ENCODE results near the gene IRF5. TPM values are rescaled to one million over a fixed set of nuclear protein-coding genes. Genes with fewer than 3 reads are reported as not detected.

IRF5 gene
- total RNA-seq, 1 donor from 2014 or later, result 3.9 TPM

DNA sequence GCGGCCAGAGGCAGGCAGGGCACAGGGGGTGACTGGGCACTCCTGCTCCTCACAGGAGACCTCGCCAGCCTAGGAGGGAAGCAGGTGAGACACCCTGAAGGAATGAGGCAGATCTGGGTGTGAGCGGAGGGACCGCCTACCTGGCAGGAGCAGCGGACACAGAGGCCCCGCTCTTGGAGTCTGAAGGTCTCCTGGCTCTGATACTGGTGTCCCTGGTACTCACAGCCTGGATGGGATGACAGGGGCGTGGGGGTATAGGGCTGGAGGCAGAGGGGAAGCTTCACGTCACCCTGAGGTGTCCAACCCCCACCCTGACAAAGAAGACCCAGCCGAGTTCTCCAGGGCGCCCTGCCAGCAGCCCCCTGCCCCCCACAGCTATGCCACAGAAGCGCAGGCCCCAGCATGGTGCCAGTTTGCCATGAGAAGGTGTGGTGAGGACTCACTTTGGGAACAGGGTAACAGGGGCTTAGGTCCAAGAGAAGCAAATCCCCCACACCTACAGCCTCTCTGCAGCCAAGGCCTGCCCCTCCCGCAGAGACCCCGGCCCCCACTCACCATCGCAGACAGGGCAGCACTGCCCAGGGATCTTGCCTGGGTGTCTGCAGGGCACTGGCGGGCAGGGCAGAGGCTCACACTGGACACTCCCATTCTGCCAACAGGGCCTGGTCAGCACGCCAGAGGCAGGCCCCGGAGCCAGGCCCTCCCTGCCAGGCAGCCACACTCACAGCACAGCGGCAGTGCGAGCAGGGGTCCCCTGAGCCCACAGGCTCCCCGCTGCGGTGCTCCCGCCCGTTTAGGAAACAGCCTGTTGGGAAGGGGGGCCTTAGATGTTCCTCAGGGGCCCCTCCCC, 44.3 kb upstream of the IRF5 start:
- Mint-ChIP-seq H3K36me3 (ENCODE audit: low read depth, unreplicated experiment) (peaks cover 4% of the 10 kb centered on the region), H3K4me1 (ENCODE audit: unreplicated experiment) (no peaks in the 10 kb centered on the region), H3K27ac (ENCODE audit: unreplicated experiment) (no peak overlapping the region), H3K27me3 (ENCODE audit: unreplicated experiment) (peaks cover 1% of the 10 kb centered on the region), H3K9me3 (ENCODE audit: unreplicated experiment) (peaks cover 2% of the 10 kb centered on the region), H3K4me3 (ENCODE audit: unreplicated experiment) (no peak overlapping the region)
- TF ChIP-seq, protein P1, sequence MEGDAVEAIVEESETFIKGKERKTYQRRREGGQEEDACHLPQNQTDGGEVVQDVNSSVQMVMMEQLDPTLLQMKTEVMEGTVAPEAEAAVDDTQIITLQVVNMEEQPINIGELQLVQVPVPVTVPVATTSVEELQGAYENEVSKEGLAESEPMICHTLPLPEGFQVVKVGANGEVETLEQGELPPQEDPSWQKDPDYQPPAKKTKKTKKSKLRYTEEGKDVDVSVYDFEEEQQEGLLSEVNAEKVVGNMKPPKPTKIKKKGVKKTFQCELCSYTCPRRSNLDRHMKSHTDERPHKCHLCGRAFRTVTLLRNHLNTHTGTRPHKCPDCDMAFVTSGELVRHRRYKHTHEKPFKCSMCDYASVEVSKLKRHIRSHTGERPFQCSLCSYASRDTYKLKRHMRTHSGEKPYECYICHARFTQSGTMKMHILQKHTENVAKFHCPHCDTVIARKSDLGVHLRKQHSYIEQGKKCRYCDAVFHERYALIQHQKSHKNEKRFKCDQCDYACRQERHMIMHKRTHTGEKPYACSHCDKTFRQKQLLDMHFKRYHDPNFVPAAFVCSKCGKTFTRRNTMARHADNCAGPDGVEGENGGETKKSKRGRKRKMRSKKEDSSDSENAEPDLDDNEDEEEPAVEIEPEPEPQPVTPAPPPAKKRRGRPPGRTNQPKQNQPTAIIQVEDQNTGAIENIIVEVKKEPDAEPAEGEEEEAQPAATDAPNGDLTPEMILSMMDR (IDR thresholded peaks at IDR 0.05; ENCODE audit: unreplicated experiment), result no peak
- no peak for DNase-seq (ENCODE audit: low spot score)

DNA sequence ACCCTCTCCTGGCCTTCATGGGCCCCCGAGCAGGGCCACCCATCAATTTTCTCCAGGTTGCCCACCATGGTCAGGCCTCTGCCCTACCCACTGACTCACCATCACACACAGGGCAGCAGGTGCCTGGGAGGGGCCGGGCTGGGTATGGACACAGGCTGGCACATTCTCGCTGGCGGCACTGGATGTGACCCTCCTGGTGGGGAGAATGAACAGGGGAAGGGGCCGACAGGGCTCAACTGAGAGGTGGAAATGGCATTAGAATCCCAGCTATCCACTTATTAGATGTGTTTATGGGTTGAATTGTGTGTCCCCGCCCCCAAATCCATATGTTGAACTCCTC, 43.7 kb upstream of the IRF5 start:
- DNase-seq (ENCODE audit: low spot score), result no peak
- Mint-ChIP-seq H3K9me3 (ENCODE audit: unreplicated experiment) (peaks cover 4% of the 10 kb centered on the region), H3K4me1 (ENCODE audit: unreplicated experiment) (no peaks in the 10 kb centered on the region), H3K27ac (ENCODE audit: unreplicated experiment) (no peak overlapping the region), H3K36me3 (ENCODE audit: low read depth, unreplicated experiment) (peaks cover 4% of the 10 kb centered on the region), H3K27me3 (ENCODE audit: unreplicated experiment) (peaks cover 1% of the 10 kb centered on the region), H3K4me3 (ENCODE audit: unreplicated experiment) (no peak overlapping the region)
- TF ChIP-seq, protein P1 (IDR thresholded peaks at IDR 0.05; ENCODE audit: unreplicated experiment), result no peak

DNA sequence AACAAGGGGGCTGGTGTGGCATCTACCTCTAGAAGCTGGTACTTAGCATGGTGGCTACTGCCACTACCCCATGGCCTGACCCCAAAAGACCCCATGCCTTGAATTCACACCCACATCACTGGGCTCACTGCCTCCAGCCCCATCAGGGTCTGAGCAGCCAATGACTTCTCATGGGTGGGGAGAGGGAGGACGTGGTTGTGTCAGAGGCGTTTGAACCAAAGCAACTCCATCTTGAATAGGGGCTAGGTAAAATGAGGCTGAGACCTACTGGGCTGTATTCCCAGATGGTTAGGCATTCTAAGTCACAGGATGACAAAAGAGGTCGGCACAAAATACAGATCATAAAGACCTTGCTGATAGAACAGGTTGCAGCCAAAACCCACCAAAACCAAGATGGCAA, 42.4 kb upstream of the IRF5 start:
- peaks cover 1% of the 10 kb centered on the region for H3K27me3 Mint-ChIP-seq (ENCODE audit: unreplicated experiment)
- DNase-seq (ENCODE audit: low spot score), result no peak
- H3K4me1 Mint-ChIP-seq (ENCODE audit: unreplicated experiment), result no peaks in the 10 kb centered on the region
- no peaks in the 10 kb centered on the region for H3K36me3 Mint-ChIP-seq (ENCODE audit: low read depth, unreplicated experiment)
- H3K4me3 Mint-ChIP-seq (ENCODE audit: unreplicated experiment), result no peak overlapping the region
- peaks cover 4% of the 10 kb centered on the region for H3K9me3 Mint-ChIP-seq (ENCODE audit: unreplicated experiment)
- TF ChIP-seq, protein P1 (IDR thresholded peaks at IDR 0.05; ENCODE audit: unreplicated experiment), result no peak
- no peak overlapping the region for H3K27ac Mint-ChIP-seq (ENCODE audit: unreplicated experiment)

DNA sequence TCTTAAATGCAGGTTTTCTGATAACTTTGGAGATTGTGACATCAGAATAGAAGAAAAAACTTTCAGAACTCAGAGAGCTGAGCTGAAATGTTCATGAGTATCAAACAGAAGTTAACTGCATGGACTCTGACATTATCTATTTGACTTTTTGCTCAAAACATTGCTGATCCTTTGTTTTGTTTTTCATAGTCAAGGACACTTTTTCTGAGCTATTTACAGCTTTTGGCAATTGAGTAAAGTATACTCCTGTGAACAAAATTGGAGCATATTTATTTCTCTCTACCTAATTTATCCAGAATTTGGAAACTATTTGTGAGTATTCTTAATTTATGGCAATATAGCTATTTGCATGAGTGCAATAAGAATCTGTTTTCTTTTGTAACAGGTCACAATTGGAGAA, 38.3 kb upstream of the IRF5 start:
- Mint-ChIP-seq H3K36me3 (ENCODE audit: low read depth, unreplicated experiment) (peaks cover 4% of the 10 kb centered on the region), H3K27me3 (ENCODE audit: unreplicated experiment) (peaks cover 1% of the 10 kb centered on the region), H3K9me3 (ENCODE audit: unreplicated experiment) (peaks cover 4% of the 10 kb centered on the region), H3K27ac (ENCODE audit: unreplicated experiment) (no peak overlapping the region), H3K4me1 (ENCODE audit: unreplicated experiment) (no peaks in the 10 kb centered on the region), H3K4me3 (ENCODE audit: unreplicated experiment) (no peak overlapping the region)
- TF ChIP-seq, protein P1 (IDR thresholded peaks at IDR 0.05; ENCODE audit: unreplicated experiment), result no peak
- no peak for DNase-seq (ENCODE audit: low spot score)

DNA sequence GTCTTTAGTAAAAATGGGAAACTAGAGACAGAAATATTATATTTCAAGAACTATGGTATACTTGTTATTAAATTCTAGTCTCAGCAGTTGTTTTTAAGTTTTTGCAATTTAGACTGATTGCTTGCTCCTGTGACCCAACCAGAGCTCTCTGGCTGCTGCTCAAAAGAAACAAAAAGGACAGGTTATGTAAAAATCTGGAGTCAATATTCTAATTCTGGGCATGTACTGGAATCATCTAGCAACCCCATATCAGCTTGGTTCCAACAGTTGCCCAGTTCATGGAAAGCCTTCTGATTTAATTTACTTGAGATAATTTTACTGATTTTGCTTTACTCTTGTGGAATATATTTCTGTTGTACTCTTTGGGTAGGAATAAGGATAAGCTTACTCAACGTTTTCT, 37.5 kb upstream of the IRF5 start:
- peaks cover 4% of the 10 kb centered on the region for H3K9me3 Mint-ChIP-seq (ENCODE audit: unreplicated experiment)
- peaks cover 2% of the 10 kb centered on the region for H3K27me3 Mint-ChIP-seq (ENCODE audit: unreplicated experiment)
- H3K36me3 Mint-ChIP-seq (ENCODE audit: low read depth, unreplicated experiment), result peaks cover 4% of the 10 kb centered on the region
- no peaks in the 10 kb centered on the region for H3K4me1 Mint-ChIP-seq (ENCODE audit: unreplicated experiment)
- DNase-seq (ENCODE audit: low spot score), result no peak
- H3K27ac Mint-ChIP-seq (ENCODE audit: unreplicated experiment), result no peak overlapping the region
- TF ChIP-seq, protein P1 (IDR thresholded peaks at IDR 0.05; ENCODE audit: unreplicated experiment), result no peak
- no peak overlapping the region for H3K4me3 Mint-ChIP-seq (ENCODE audit: unreplicated experiment)

All from endothelial cell (in vitro differentiated cells).